Sigmoid colon (tissue), 7 donors: ENCODE results near the gene PPCDC. TPM values are rescaled to one million over a fixed set of nuclear protein-coding genes. Genes with fewer than 3 reads are reported as not detected.
A peak's percentile ranks its signal among the peaks of the same experiment; 100 is the strongest.

Experiments
- DNase-seq: peaks from one replicate; pipeline ENCODE4 v3.0.0-alpha.2; 2019
- H3K27ac ChIP-seq, 4 donors: fragments of 200-600 bp; sonication (generic); one replicate each; pipeline ENCODE4 v1.5.1; 2016 to 2019; ENCODE audit warnings: mild to moderate bottlenecking in 1 of 4
- H3K27me3 ChIP-seq, 3 donors: fragments of 200-600 bp; sonication (generic); one replicate each; pipeline ENCODE4 v1.5.1; 2019; ENCODE audit warnings: mild to moderate bottlenecking in 1 of 3
- H3K36me3 ChIP-seq, 4 donors: fragments of 200-600 bp; sonication (generic); one replicate each; pipeline ENCODE4 v1.5.1; 2016 to 2019
- H3K4me1 ChIP-seq, 4 donors: fragments of 200-600 bp; sonication (generic); one replicate each; pipeline ENCODE4 v1.5.1; 2017 to 2019
- H3K4me3 ChIP-seq, 4 donors: fragments of 200-600 bp; sonication (generic); one replicate each; pipeline ENCODE4 v1.5.1; 2017 to 2019; ENCODE audit warnings: mild to moderate bottlenecking in 2 of 4, moderate library complexity in 1 of 4
- H3K9me3 ChIP-seq, 4 donors: fragments of 200-600 bp in 3 of 4; sonication (generic) in 3 of 4; one replicate each; pipeline versions ENCODE4 v1.5.1 to v1.6.1; 2013 to 2019
- EP300 ChIP-seq, 4 donors: sonication (generic); formaldehyde crosslinking; IDR thresholded peaks; one replicate each; pipeline ENCODE4 v1.6.1; 2017; ENCODE audit warnings: antibody characterized with exemption in 4 of 4
- POLR2A ChIP-seq, 2 donors: fragments of 450-650 bp; IDR thresholded peaks; one replicate each; pipeline ENCODE4 v1.6.1; 2016; ENCODE audit warnings: antibody characterized with exemption in 2 of 2, mild to moderate bottlenecking in 2 of 2, moderate library complexity in 2 of 2
- POLR2AphosphoS5 ChIP-seq, 4 donors: sonication (generic); formaldehyde crosslinking; IDR thresholded peaks; one replicate each; pipeline ENCODE4 v1.6.1; 2017; ENCODE audit warnings: antibody characterized with exemption in 4 of 4
- WGBS, 2 donors: extraction: QIAGEN DNeasy Blood & Tissue Kit; methylation state at CpG; one replicate each; pipeline ENCODE4 v1.1.7; 2013; 5-methylcytosine and 5-hydroxymethylcytosine counted together
- intact Hi-C: fragments of 100-400 bp; cut with DNase I; formaldehyde crosslinking; loops from one replicate; pipeline ENCODE4 v1.15.1; 2023
- polyA plus RNA-seq, 3 donors: library from polyadenylated mRNA; stranded (reverse); fragments of 200-250 nt; gene quantifications; one replicate each; pipeline ENCODE4 v1.2.3, GENCODE V29; 2013
- total RNA-seq, 4 donors: library from RNA; depleted of rRNA; stranded (reverse); fragments of >200 nt; gene quantifications; one replicate each; pipeline ENCODE4 v1.1.0, GENCODE V29; 2016
- TF ChIP-seq, protein P1 (sequence below), 4 experiments: fragments of 450-650 bp in 3 of 4; fragments of 200-600 bp in 1 of 4; IDR thresholded peaks; one replicate each; pipeline ENCODE4 v1.5.1; 2016 to 2019; ENCODE audit warnings: antibody characterized with exemption in 4 of 4, mild to moderate bottlenecking in 3 of 4, moderate library complexity in 2 of 4
- donor health status: healthy with polysubstance abuse.
- donor health status: Bipolar disorder and iron deficiency.
- donor health status: healthy.

PPCDC gene
- total and polyA plus RNA-seq, 7 donors = 7.9 to 37.0 (median 16.2) TPM

DNA sequence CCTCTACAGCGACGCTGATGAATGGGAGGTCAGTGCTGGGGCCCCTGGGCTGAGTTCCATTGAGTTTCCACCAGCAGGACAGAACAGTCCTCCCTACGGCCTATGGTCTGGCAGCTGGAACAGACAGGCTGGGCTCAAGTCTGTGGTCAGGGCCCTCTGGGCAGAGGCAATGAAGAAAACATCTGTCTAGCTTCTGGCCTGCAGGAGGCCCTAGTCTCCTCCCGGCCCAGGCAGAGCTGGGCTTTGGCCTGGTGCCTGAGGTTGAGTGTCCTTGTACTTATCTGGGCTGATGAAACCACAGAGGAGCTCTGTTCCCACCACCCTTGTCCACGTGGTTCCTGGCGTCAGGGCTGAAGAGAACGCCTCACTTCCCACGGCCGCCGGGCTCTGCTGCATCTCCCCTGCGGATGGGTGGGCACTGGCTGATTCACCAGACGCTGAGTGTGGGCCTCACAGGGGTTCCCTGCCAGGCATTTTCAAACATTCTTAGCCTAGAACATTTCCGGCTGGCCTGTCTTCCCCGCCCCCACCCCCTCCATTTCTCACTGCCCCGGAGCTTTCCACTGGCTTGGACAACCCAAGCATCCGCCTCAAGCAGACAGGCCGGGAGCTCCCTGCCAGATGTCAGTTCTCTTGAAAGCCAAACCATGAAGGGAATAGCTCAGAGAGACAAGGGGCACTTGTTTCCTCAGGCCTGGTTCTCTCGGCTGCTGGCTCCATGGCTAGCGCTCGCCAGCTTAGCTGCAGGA lies 20.3 kb downstream of the PPCDC start:
- DNase-seq = peak; percentile 98
- H3K4me1 ChIP-seq = peaks cover 0 to 67% (median 55%) of the 10 kb centered on the region in 4 donors
- H3K36me3 ChIP-seq = no peaks in the 10 kb centered on the region
- peak overlapping the region; percentile 73 to 84 (median 80) for H3K27ac ChIP-seq
- peak overlapping the region in 1 of 4 donors; percentile 20 for H3K4me3 ChIP-seq
- TF ChIP-seq, protein P1, sequence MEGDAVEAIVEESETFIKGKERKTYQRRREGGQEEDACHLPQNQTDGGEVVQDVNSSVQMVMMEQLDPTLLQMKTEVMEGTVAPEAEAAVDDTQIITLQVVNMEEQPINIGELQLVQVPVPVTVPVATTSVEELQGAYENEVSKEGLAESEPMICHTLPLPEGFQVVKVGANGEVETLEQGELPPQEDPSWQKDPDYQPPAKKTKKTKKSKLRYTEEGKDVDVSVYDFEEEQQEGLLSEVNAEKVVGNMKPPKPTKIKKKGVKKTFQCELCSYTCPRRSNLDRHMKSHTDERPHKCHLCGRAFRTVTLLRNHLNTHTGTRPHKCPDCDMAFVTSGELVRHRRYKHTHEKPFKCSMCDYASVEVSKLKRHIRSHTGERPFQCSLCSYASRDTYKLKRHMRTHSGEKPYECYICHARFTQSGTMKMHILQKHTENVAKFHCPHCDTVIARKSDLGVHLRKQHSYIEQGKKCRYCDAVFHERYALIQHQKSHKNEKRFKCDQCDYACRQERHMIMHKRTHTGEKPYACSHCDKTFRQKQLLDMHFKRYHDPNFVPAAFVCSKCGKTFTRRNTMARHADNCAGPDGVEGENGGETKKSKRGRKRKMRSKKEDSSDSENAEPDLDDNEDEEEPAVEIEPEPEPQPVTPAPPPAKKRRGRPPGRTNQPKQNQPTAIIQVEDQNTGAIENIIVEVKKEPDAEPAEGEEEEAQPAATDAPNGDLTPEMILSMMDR (IDR thresholded peaks at IDR 0.05) = peak; percentile 17 to 45 (median 30)
- peak in 2 of 4 donors; percentile 68 to 83 for TF ChIP-seq EP300 (IDR thresholded peaks at IDR 0.05)
- TF ChIP-seq POLR2A (IDR thresholded peaks at IDR 0.05) = no peak
- TF ChIP-seq POLR2AphosphoS5 (IDR thresholded peaks at IDR 0.05) = peak; percentile 60 to 90 (median 78)
- H3K9me3 ChIP-seq = no peaks in the 10 kb centered on the region
- intact Hi-C loops = loop anchor here (1.0 kb wide), 1 partner anchor 161 kb away; no protein-coding TSS in a partner anchor
- no peaks in the 10 kb centered on the region for H3K27me3 ChIP-seq
- WGBS, 2 donors = 46 to 65% methylated on average over 20 of the region's 20 CpGs

DNA sequence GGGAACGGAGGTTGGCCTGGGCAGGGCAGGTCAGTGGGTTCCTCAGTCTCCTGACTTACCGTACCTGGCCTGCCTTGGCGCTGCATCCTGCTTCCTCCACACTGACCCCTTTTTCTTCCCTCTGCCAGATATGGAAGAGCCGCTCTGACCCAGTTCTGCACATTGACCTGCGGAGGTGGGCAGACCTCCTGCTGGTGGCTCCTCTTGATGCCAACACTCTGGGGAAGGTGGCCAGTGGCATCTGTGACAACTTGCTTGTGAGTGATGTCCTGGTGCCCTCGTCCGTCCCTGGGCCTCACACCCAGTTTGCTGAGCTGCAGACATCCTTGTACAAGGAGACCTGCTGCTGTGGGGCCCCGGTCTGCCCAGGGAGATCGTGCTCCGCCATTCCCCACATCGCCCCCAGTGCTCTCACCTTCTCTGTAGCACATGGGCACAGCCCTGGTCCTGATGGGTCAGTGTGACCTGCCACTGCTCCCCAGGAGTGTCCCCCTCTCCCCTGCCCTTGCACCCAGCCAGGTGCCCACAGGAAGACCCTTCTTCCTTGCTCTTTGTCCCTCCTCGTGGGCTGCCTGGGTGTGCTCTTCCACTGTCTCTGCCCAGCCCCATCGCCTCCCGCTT lies 21.0 kb downstream of the PPCDC start:
- intact Hi-C loops = no loop called here
- Histone ChIP-seq H3K27me3 (no peaks in the 10 kb centered on the region), H3K4me1 (peaks cover 0 to 74% (median 61%) of the 10 kb centered on the region in 4 donors), H3K4me3 (peak overlapping the region in 1 of 4 donors; percentile 20), H3K9me3 (no peaks in the 10 kb centered on the region), H3K36me3 (no peaks in the 10 kb centered on the region), H3K27ac (peak overlapping the region; percentile 73 to 84 (median 80))
- no peak for DNase-seq
- TF ChIP-seq POLR2A (IDR thresholded peaks at IDR 0.05) (no peak), EP300 (IDR thresholded peaks at IDR 0.05) (no peak), POLR2AphosphoS5 (IDR thresholded peaks at IDR 0.05) (no peak)
- TF ChIP-seq, protein P1 (IDR thresholded peaks at IDR 0.05) = no peak
- WGBS, 2 donors = 91% methylated on average over 14 of the region's 14 CpGs

GRCh38 chr15:75045332-75046015 lies 22.1 kb downstream of the PPCDC start:
- peaks cover 0 to 82% (median 68%) of the 10 kb centered on the region in 4 donors for H3K4me1 ChIP-seq
- H3K27ac ChIP-seq = peak overlapping the region in 1 of 4 donors; percentile 84
- 91% methylated on average over 6 of the region's 6 CpGs for WGBS, 2 donors

GRCh38 chr15:75048394-75048793 lies 25.0 kb downstream of the PPCDC start:
- no peaks in the 10 kb centered on the region for H3K36me3 ChIP-seq
- 97 to 98% methylated on average over 10 of the region's 10 CpGs for WGBS, 2 donors
- no peaks in the 10 kb centered on the region for H3K9me3 ChIP-seq
- no peaks in the 10 kb centered on the region for H3K27me3 ChIP-seq
- H3K27ac ChIP-seq = peak overlapping the region in 2 of 4 donors; percentile 48 to 75
- H3K4me3 ChIP-seq = no peak overlapping the region
- H3K4me1 ChIP-seq = peaks cover 0 to 66% (median 54%) of the 10 kb centered on the region in 4 donors
- TF ChIP-seq POLR2AphosphoS5 (IDR thresholded peaks at IDR 0.05) = no peak
- no peak for TF ChIP-seq POLR2A (IDR thresholded peaks at IDR 0.05)
- TF ChIP-seq, protein P1 (IDR thresholded peaks at IDR 0.05) = no peak
- no peak for TF ChIP-seq EP300 (IDR thresholded peaks at IDR 0.05)
- DNase-seq = no peak
- intact Hi-C loops = no loop called here

More at GRCh38 chr15:75045332-75046015, 22.1 kb downstream of the PPCDC start:
- no peak overlapping the region for H3K4me3 ChIP-seq
- no peak for DNase-seq
- TF ChIP-seq, protein P1 (IDR thresholded peaks at IDR 0.05) = no peak
- TF ChIP-seq POLR2A (IDR thresholded peaks at IDR 0.05) (no peak), POLR2AphosphoS5 (IDR thresholded peaks at IDR 0.05) (no peak), EP300 (IDR thresholded peaks at IDR 0.05) (no peak)
- no peaks in the 10 kb centered on the region for H3K27me3 ChIP-seq
- intact Hi-C loops = no loop called here
- H3K36me3 ChIP-seq = no peaks in the 10 kb centered on the region
- no peaks in the 10 kb centered on the region for H3K9me3 ChIP-seq
